Smooth muscle cell (in vitro differentiated cells): ENCODE data around the gene SNAP25. TPM values are rescaled to one million over a fixed set of nuclear protein-coding genes. Genes with fewer than 3 reads are reported as not detected.

Experiments used
- DNase-seq: peaks from one replicate; lab custom pipeline; 2025; ENCODE audit not compliant: unreplicated experiment; lab: John Stamatoyannopoulos, UW
- H2AFZ ChIP-seq: fragments of 200-600 bp; sonication (generic); 2 replicates; pipeline ENCODE4 v1.6.0; 2016; ENCODE audit warnings: antibody characterized with exemption, low read depth, mild to moderate bottlenecking
- H3F3A ChIP-seq: fragments of 200-600 bp; sonication (generic); 2 replicates; pipeline ENCODE4 v1.6.0; 2017; ENCODE audit warnings: antibody characterized with exemption, low read depth
- H3K27ac ChIP-seq: fragments of 200-600 bp; sonication (generic); 2 replicates; pipeline ENCODE4 v1.5.1; 2016; ENCODE audit warnings: low read depth, mild to moderate bottlenecking
- H3K27me3 ChIP-seq: fragments of 200-600 bp; sonication (generic); 2 replicates; pipeline ENCODE4 v1.6.1; 2016; ENCODE audit warnings: low read depth, mild to moderate bottlenecking
- H3K36me3 ChIP-seq: fragments of 200-600 bp; sonication (generic); 2 replicates; pipeline ENCODE4 v1.5.1; 2016; ENCODE audit warnings: low read depth
- H3K4me1 ChIP-seq: fragments of 200-600 bp; sonication (generic); 2 replicates; pipeline ENCODE4 v1.5.1; 2016; ENCODE audit warnings: low read depth
- H3K4me2 ChIP-seq: fragments of 200-600 bp; sonication (generic); 2 replicates; pipeline ENCODE4 v1.6.0; 2016; ENCODE audit warnings: mild to moderate bottlenecking
- H3K4me3 ChIP-seq: fragments of 200-600 bp; sonication (generic); 2 replicates; pipeline ENCODE4 v1.5.1; 2016; ENCODE audit warnings: mild to moderate bottlenecking
- H3K79me2 ChIP-seq: fragments of 200-600 bp; sonication (generic); 2 replicates; pipeline ENCODE4 v1.6.0; 2016; ENCODE audit warnings: low read depth, mild to moderate bottlenecking
- H3K9ac ChIP-seq: fragments of 200-600 bp; sonication (generic); 2 replicates; pipeline ENCODE4 v1.6.0; 2016; ENCODE audit warnings: low read depth
- H3K9me3 ChIP-seq: fragments of 200-600 bp; sonication (generic); replicated peaks from 2 replicates; pipeline ENCODE4 v1.5.1; 2016; ENCODE audit warnings: low read depth
- H4K20me1 ChIP-seq: fragments of 200-600 bp; sonication (generic); 2 replicates; pipeline ENCODE4 v1.6.0; 2016; ENCODE audit warnings: low read depth
- CTCF ChIP-seq: fragments of 200-600 bp; sonication (generic); IDR thresholded peaks from 2 replicates; pipeline ENCODE4 v1.5.1; 2017; ENCODE audit warnings: borderline replicate concordance, mild to moderate bottlenecking, antibody characterized with exemption; ENCODE audit not compliant: insufficient read depth, poor library complexity, severe bottlenecking
- WGBS: methylation state at CpG from one replicate; pipeline ENCODE4 v1.1.7; 2016; ENCODE audit warnings: low lambda C conversion rate; 5-methylcytosine and 5-hydroxymethylcytosine counted together
- polyA plus RNA-seq: library from polyadenylated mRNA; unstranded; fragments of >200 nt; fragmentation: Nextera tagmentation; extraction: Ambion mirVana; gene quantifications from 2 replicates; pipeline ENCODE4 v1.2.1, GENCODE V29; 2016
- total RNA-seq: library from RNA; depleted of rRNA; stranded (reverse); fragments of >200 nt; gene quantifications from 2 replicates; pipeline ENCODE4 v1.2.3, GENCODE V29; 2014

SNAP25 gene
- total and polyA plus RNA-seq, 2 experiments from 2014 or later = 4.9 to 5.4 TPM

- H3K4me3 ChIP-seq = no peak overlapping the region
- no peak overlapping the region for H3K27ac ChIP-seq
- H3K9ac ChIP-seq = no peak overlapping the region
- H2AFZ ChIP-seq = no peak overlapping the region
- 87% methylated on average over 3 of the region's 3 CpGs for WGBS
- H3K4me1 ChIP-seq = no peaks in the 10 kb centered on the region
- H3F3A ChIP-seq = no peaks in the 10 kb centered on the region
- H3K4me2 ChIP-seq = no peak overlapping the region
- no peaks in the 10 kb centered on the region for H3K27me3 ChIP-seq
- H3K9me3 ChIP-seq = no peaks in the 10 kb centered on the region
- H3K36me3 ChIP-seq = no peaks in the 10 kb centered on the region
- DNase-seq = no peak
- no peak for TF ChIP-seq CTCF
- no peaks in the 10 kb centered on the region for H4K20me1 ChIP-seq
- H3K79me2 ChIP-seq = no peaks in the 10 kb centered on the region
Observed at GRCh38 chr20:10190456-10190855, 28.2 kb upstream of the SNAP25 start.

GRCh38 chr20:10192171-10192570, 26.5 kb upstream of the SNAP25 start:
- Histone ChIP-seq H3K4me2 (no peak overlapping the region), H3K27ac (no peak overlapping the region), H3K4me1 (no peaks in the 10 kb centered on the region), H3K36me3 (no peaks in the 10 kb centered on the region), H3K9ac (no peak overlapping the region), H2AFZ (no peak overlapping the region), H3K4me3 (no peak overlapping the region), H3K9me3 (no peaks in the 10 kb centered on the region), H4K20me1 (no peaks in the 10 kb centered on the region), H3K27me3 (no peaks in the 10 kb centered on the region), H3K79me2 (no peaks in the 10 kb centered on the region), H3F3A (no peaks in the 10 kb centered on the region)
- WGBS = 91% methylated on average over 1 of the region's 1 CpG
- TF ChIP-seq CTCF = no peak
- DNase-seq = no peak

- DNase-seq = no peak
Observed at GRCh38 chr20:10194166-10194565, 24.5 kb upstream of the SNAP25 start.

More at GRCh38 chr20:10194166-10194565, 24.5 kb upstream of the SNAP25 start:
- 90% methylated on average over 2 of the region's 2 CpGs for WGBS
- no peaks in the 10 kb centered on the region for H3K4me1 ChIP-seq
- no peak for TF ChIP-seq CTCF
- no peak overlapping the region for H3K9ac ChIP-seq
- H2AFZ ChIP-seq = no peak overlapping the region
- no peaks in the 10 kb centered on the region for H3K27me3 ChIP-seq
- H3F3A ChIP-seq = no peaks in the 10 kb centered on the region
- H3K27ac ChIP-seq = no peak overlapping the region
- no peaks in the 10 kb centered on the region for H4K20me1 ChIP-seq
- H3K4me3 ChIP-seq = no peak overlapping the region
- H3K36me3 ChIP-seq = no peaks in the 10 kb centered on the region
- no peak overlapping the region for H3K4me2 ChIP-seq
- H3K9me3 ChIP-seq = no peaks in the 10 kb centered on the region
- no peaks in the 10 kb centered on the region for H3K79me2 ChIP-seq
